Measurements from ENCODE around the gene CABLES1.

The CABLES1 gene

DNA sequence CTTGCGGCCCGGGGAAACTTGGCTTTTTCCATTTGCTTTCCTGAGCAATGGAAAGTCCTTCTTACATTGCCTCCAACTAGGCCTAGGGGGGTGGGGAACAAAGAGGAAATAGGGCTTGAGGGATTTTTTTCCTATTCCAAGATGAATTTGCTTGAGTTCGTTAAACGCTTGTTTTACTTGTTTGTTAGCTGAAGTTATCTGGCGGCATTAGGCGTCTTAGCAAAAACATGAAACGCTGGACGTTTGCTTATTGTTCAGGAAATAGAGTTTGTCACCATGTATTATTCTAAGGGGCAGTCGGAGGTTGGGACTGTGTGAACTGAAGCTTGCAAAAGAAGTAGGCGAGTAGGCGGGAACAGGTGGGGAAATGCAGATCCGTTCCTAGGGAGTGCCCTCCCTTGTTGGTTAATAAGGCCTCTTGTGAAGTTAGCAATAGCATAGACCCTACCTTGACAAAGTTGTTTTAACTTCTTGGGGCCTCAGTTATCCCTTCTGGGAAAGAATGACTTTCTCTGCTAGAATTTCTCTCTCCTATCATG lies 1.9 kb downstream of the CABLES1 start:
- TF ChIP-seq, protein P1, sequence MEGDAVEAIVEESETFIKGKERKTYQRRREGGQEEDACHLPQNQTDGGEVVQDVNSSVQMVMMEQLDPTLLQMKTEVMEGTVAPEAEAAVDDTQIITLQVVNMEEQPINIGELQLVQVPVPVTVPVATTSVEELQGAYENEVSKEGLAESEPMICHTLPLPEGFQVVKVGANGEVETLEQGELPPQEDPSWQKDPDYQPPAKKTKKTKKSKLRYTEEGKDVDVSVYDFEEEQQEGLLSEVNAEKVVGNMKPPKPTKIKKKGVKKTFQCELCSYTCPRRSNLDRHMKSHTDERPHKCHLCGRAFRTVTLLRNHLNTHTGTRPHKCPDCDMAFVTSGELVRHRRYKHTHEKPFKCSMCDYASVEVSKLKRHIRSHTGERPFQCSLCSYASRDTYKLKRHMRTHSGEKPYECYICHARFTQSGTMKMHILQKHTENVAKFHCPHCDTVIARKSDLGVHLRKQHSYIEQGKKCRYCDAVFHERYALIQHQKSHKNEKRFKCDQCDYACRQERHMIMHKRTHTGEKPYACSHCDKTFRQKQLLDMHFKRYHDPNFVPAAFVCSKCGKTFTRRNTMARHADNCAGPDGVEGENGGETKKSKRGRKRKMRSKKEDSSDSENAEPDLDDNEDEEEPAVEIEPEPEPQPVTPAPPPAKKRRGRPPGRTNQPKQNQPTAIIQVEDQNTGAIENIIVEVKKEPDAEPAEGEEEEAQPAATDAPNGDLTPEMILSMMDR (IDR thresholded peaks at IDR 0.05; ENCODE audit: insufficient read depth, missing control alignments), result no peak
- FAIRE-seq (no peak), DNase-seq (ENCODE audit: insufficient read length, low spot score) (no peak)

GRCh38 chr18:23137788-23138216 lies 2.5 kb downstream of the CABLES1 start:
- no peak for FAIRE-seq
- TF ChIP-seq, protein P1 (IDR thresholded peaks at IDR 0.05; ENCODE audit: insufficient read depth, missing control alignments), result no peak

GRCh38 chr18:23138471-23138870 lies 3.2 kb downstream of the CABLES1 start:
- no peak for FAIRE-seq
- DNase-seq (ENCODE audit: insufficient read length, low spot score), result no peak
- TF ChIP-seq, protein P1 (IDR thresholded peaks at IDR 0.05; ENCODE audit: insufficient read depth, missing control alignments), result no peak

More at GRCh38 chr18:23137788-23138216, 2.5 kb downstream of the CABLES1 start:
- no peak for DNase-seq (ENCODE audit: insufficient read length, low spot score)

DNA sequence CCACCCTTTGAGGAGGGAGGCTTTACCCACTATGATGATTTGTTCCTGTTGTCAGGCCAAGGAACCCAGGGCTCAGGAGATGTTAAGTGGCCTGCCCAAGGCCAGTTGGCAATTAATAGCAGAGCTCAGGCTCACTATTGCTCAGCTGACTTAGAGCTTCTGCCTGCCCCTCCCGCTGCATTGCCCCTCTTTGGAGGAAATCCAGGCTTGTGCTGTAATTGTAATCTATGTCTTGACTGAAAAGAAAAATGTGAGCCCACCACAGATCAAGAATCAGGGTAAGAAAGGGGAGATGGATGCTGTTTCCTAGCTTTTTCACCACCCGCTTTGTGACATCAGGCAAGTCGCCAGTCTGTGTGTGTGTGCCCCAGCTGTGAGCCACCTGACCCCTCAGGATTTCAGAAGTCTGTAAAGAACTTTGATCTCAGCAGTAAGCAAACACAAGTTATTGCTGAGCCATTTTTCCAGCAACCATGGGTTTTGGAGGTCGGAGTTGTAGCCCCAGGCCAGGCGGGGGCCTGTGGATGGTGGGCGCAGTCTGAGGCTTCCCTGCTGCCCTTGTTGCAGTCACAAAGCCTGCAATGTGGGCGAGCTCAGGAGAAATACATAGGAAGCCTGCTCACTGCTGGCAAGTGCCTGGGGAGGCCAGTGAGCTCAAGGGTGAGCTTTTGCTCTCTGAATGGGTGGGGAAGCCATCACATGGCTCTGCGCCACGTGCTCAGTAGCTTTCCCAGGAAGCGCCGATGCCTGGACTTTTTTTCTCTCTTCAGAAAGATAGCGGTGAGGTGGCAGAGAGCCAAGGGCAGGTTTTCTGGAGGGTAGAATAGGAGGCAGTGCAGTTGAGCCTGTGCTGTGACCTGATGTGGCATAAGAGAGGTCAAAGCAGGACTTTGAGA lies 6.1 kb downstream of the CABLES1 start:
- no peak for FAIRE-seq
- no peak for DNase-seq (ENCODE audit: insufficient read length, low spot score)
- TF ChIP-seq, protein P1 (IDR thresholded peaks at IDR 0.05; ENCODE audit: insufficient read depth, missing control alignments), result no peak

DNA sequence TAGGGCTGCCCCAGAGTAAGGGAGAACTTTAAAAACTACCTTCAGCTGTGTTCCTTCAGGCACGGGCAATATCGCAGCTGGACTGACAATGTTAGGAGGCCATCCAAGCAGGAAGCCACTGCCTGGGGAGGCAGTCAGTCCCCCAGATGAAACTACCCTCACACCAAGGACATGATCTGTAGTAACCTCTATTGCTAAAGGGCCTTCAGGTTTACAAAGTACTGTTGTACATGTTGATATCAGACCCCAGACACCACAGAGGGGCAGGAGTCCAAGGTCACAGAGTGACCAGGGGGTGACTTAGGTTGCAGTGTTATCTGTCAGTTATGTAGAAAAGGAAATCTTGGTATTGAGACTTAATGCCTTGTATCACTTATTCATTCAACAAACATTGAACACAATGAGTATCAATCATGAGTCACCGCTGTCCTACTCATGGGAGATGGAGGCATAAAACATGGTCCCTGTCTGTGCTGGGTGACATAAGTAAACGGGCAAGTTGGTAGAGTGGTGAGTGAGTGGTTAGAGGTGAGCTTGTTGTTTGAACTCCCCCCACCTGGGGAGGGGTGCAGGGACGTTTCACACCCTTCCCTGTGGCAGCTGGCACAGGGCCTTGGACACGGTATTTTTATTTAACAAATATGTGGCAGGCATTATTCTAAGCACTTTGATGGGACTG lies 7.1 kb downstream of the CABLES1 start:
- no peak for DNase-seq (ENCODE audit: insufficient read length, low spot score)

DNA sequence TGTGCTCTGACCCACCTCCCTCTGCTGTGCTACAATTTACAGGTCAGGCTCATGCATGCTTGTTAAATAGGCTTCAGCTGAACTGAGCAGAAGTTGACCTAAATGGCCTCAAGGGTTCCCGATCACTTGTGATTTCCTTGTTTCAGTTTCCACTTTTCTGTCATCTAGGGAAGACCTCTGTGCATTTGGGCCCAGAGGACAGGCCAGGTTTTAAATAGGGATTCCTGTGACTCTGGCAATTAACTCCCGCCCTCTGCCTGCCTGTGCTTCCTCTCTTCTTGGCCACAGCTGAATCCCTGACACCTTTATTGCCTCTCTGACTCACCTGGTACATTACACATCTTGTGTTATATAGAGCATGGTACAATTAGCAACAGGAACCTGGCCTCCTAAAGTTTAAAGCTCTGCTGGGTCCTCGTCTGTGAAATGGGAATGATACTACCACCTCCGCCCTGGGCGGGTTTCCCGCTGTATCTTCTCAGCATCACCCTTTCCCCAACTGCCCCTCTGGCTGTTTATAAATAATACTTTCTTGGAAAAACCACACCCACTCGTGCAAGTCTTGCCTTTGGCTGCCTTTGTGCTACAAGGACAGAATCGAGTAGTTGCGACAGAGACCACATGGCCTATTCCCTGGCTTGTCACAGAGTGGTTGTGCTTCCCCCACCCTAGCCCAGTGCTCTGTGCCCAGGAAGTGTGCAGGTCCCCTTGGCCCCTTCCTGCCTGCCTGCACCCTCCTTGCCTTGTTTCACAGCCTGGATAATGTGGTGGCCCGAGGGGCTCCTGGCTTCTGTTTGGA lies 7.9 kb downstream of the CABLES1 start:
- DNase-seq (ENCODE audit: insufficient read length, low spot score) (no peak), FAIRE-seq (no peak)
- TF ChIP-seq, protein P1 (IDR thresholded peaks at IDR 0.05; ENCODE audit: insufficient read depth, missing control alignments), result no peak

More for the DNA sequence above, 7.1 kb downstream of the CABLES1 start:
- TF ChIP-seq, protein P1 (IDR thresholded peaks at IDR 0.05; ENCODE audit: insufficient read depth, missing control alignments), result no peak
- FAIRE-seq, result no peak
